GM12878 (cell line): ENCODE measurements around the gene MRPS12. TPM values are rescaled to one million over a fixed set of nuclear protein-coding genes. Genes with fewer than 3 reads are reported as not detected.

Experiments
- ATAC-seq: fragments of 200-7000 bp; cut with Tn5 transposase; 3 replicates; pipeline ENCODE4 v1.9.1; 2020; ENCODE audit warnings: mild to moderate bottlenecking, moderate library complexity
- BruUV-seq: library from RNA; stranded (reverse); fragments of 400-500 nt; replicated peaks from 2 replicates; lab custom pipeline; 2021; lab: Mats Ljungman, UMichigan
- CTCF ChIA-PET: fragments of 300-600 bp; sonication (Branson Sonifier 250); formaldehyde crosslinking; extraction: SDS; loops from one replicate; lab custom pipeline; 2021; ENCODE audit warnings: inconsistent platforms; lab: Yijun Ruan, JAX
- POLR2A ChIA-PET: fragments of 350-600 bp; formaldehyde crosslinking; extraction: SDS; loops from one replicate; lab custom pipeline; 2021; ENCODE audit warnings: inconsistent platforms; lab: Charles Lee
- RAD21 ChIA-PET: fragments of 300-600 bp; sonication (Branson Sonifier 250); formaldehyde crosslinking; loops from one replicate; lab custom pipeline; 2023; ENCODE audit warnings: antibody characterized with exemption; ENCODE audit not compliant: unreplicated experiment; lab: Charles Lee
- SMC1A ChIA-PET: fragments of 300-600 bp; sonication (Branson Sonifier 250); formaldehyde crosslinking; loops from one replicate; lab custom pipeline; 2023; ENCODE audit not compliant: unreplicated experiment, uncharacterized antibody; lab: Charles Lee
- DNase-seq: peaks from one replicate; pipeline ENCODE4 v3.0.0-alpha.2; 2011; ENCODE audit warnings: low read depth, low spot score
- FAIRE-seq: peaks from 3 replicates; lab custom pipeline; 2011; peaks lifted over from hg19 to GRCh38; lab: Jason Lieb, UNC
- H2AFZ ChIP-seq: 2 replicates; pipeline ENCODE4 v1.6.0; 2011; ENCODE audit warnings: low read depth, low read length, control low read depth; ENCODE audit not compliant: control insufficient read depth
- H3K27ac ChIP-seq: 2 replicates; pipeline ENCODE4 v1.5.1; 2011; ENCODE audit warnings: control low read depth; ENCODE audit not compliant: control insufficient read depth, insufficient read depth
- H3K27me3 ChIP-seq, 2 experiments: replicated peaks in 1 of 2; 2 replicates each; pipeline versions ENCODE4 v1.6.0 to v1.6.1; 2011; ENCODE audit warnings: low read length in 1 of 2; ENCODE audit not compliant: control insufficient read depth in 2 of 2, insufficient read depth in 2 of 2
- H3K36me3 ChIP-seq, 2 experiments: 2 replicates each; pipeline ENCODE4 v1.5.1; 2011; ENCODE audit warnings: low read length in 1 of 2; ENCODE audit not compliant: control insufficient read depth in 2 of 2, insufficient read depth in 2 of 2
- H3K4me1 ChIP-seq: 2 replicates; pipeline ENCODE4 v1.6.1; 2011; ENCODE audit warnings: mild to moderate bottlenecking, low read length, moderate library complexity, mixed read lengths; ENCODE audit not compliant: control insufficient read depth, insufficient read depth
- H3K4me2 ChIP-seq: 2 replicates; pipeline ENCODE4 v1.6.0; 2011; ENCODE audit warnings: control low read depth; ENCODE audit not compliant: control insufficient read depth, insufficient read depth
- H3K4me3 ChIP-seq: fragments of 200-600 bp; sonication (generic); 2 replicates; pipeline ENCODE4 v1.5.1; 2016
- H3K79me2 ChIP-seq: 2 replicates; pipeline ENCODE4 v1.6.0; 2011; ENCODE audit warnings: low read length; ENCODE audit not compliant: control insufficient read depth, insufficient read depth
- H3K9ac ChIP-seq: 2 replicates; pipeline ENCODE4 v1.8.0; 2011; ENCODE audit warnings: low read length, control low read depth, mixed read lengths; ENCODE audit not compliant: control insufficient read depth, insufficient read depth
- H3K9me3 ChIP-seq: replicated peaks from 3 replicates; pipeline ENCODE4 v1.5.1; 2011; ENCODE audit warnings: mild to moderate bottlenecking, low read length; ENCODE audit not compliant: control insufficient read depth, insufficient read depth
- H4K20me1 ChIP-seq: 2 replicates; pipeline ENCODE4 v1.6.0; 2011; ENCODE audit not compliant: control insufficient read depth, insufficient read depth
- ATF2 ChIP-seq: IDR thresholded peaks from 2 replicates; pipeline ENCODE4 v1.6.1; 2012; ENCODE audit warnings: low read length, inconsistent platforms
- CBX5 ChIP-seq: sonication (generic); IDR thresholded peaks from 2 replicates; pipeline ENCODE4 v1.6.1; 2016; ENCODE audit warnings: low read depth, moderate library complexity, mild to moderate bottlenecking, inconsistent platforms
- EED ChIP-seq: sonication (generic); IDR thresholded peaks from 2 replicates; pipeline ENCODE4 v1.6.1; 2016; ENCODE audit warnings: antibody characterized with exemption, low read depth
- EP300 ChIP-seq, 2 experiments: fragments of 150-350 bp in 1 of 2; IDR thresholded peaks; 2 replicates each; pipeline ENCODE4 v1.6.1; 2011 to 2012; ENCODE audit warnings: low read depth in 2 of 2, low read length in 2 of 2, borderline replicate concordance in 1 of 2, improper control_type of control experiment in 1 of 2, inconsistent platforms in 1 of 2; ENCODE audit not compliant: control insufficient read depth in 1 of 2
- FOXK2 ChIP-seq: fragments of 450-650 bp; IDR thresholded peaks from 2 replicates; pipeline ENCODE4 v1.6.1; 2017; ENCODE audit warnings: mild to moderate bottlenecking, moderate library complexity
- GABPA ChIP-seq: IDR thresholded peaks from 2 replicates; pipeline ENCODE4 v1.6.1; 2014; ENCODE audit warnings: antibody characterized with exemption, low read depth, mild to moderate bottlenecking, inconsistent platforms
- IRF5 ChIP-seq: fragments of 450-650 bp; IDR thresholded peaks from 2 replicates; pipeline ENCODE4 v1.6.1; 2017; ENCODE audit warnings: borderline replicate concordance
- NFIC ChIP-seq: IDR thresholded peaks from 2 replicates; pipeline ENCODE4 v1.6.1; 2012; ENCODE audit warnings: low read depth, mild to moderate bottlenecking, inconsistent platforms, low read length, moderate library complexity
- RAD51 ChIP-seq: fragments of 450-650 bp; IDR thresholded peaks from 2 replicates; pipeline ENCODE4 v1.6.1; 2016; ENCODE audit warnings: moderate library complexity, mild to moderate bottlenecking, inconsistent platforms
- TAF1 ChIP-seq: IDR thresholded peaks from 2 replicates; pipeline ENCODE4 v1.6.1; 2011; ENCODE audit warnings: mild to moderate bottlenecking, low read depth, low read length, borderline replicate concordance
- ZNF384 ChIP-seq: IDR thresholded peaks from 2 replicates; pipeline ENCODE4 v1.6.1; 2012; ENCODE audit warnings: low read depth, mild to moderate bottlenecking, low read length, improper control_type of control experiment, borderline replicate concordance
- ZSCAN29 ChIP-seq: fragments of 450-650 bp; IDR thresholded peaks from 2 replicates; pipeline ENCODE4 v1.6.1; 2017; ENCODE audit warnings: mild to moderate bottlenecking, moderate library complexity
- WGBS: methylation state at CpG from one replicate; pipeline ENCODE4 v1.1.6; 2016; ENCODE audit warnings: low lambda C conversion rate; ENCODE audit not compliant: insufficient replicate concordance, insufficient coverage; ENCODE audit errors: missing lambda C conversion rate; 5-methylcytosine and 5-hydroxymethylcytosine counted together
- in situ Hi-C: fragments of 300-500 bp; cut with MboI; formaldehyde crosslinking; loops from 9 replicates; pipeline ENCODE4 v1.14.3; 2018; ENCODE audit warnings: mixed read lengths
- intact Hi-C: fragments of 100-400 bp; cut with micrococcal nuclease; formaldehyde crosslinking; loops from one replicate; pipeline ENCODE4 v1.14.2; 2022; ENCODE audit not compliant: unreplicated experiment
- polyA plus RNA-seq, 11 experiments: library from polyadenylated mRNA; depleted of rRNA in 4 of 11; unstranded in 6 of 11; stranded (reverse) in 5 of 11; fragments of >200 nt; fragmentation: Nextera tagmentation in 4 of 11; fragmentation: Illumina TruSeq in 1 of 11; extraction: Ambion mirVana in 4 of 11; extraction: Trizol in 1 of 11; gene quantifications; 1 replicate in 1 of 11; 2 replicates in 10 of 11; pipeline versions ENCODE4 v1.2.1 to v1.2.3, GENCODE V29; 2011 to 2016; ENCODE audit warnings: inconsistent platforms in 2 of 11, missing spikeins in 2 of 11, low read depth in 1 of 11
- total RNA-seq, 4 experiments: library from RNA; depleted of rRNA in 3 of 4; stranded (reverse); fragments of >200 nt in 3 of 4; fragmentation: Illumina TruSeq in 1 of 4; extraction: Trizol in 1 of 4; gene quantifications; 2 replicates each; pipeline versions ENCODE4 v1.2.1 to v1.2.3, GENCODE V29; 2013 to 2021

MRPS12 gene
- total and polyA plus RNA-seq, 10 of the 15 experiments (the other 5 are each of a cell fraction or from before 2014, with no cell fraction given), result 7.3 to 205 (median 77.3) TPM

GRCh38 chr19:38915329-38916321 is 15.1 kb upstream of the MRPS12 start:
- no peak overlapping the region for H3K9ac ChIP-seq
- 92% methylated on average over 44 of the region's 44 CpGs for WGBS
- H3K4me2 ChIP-seq, result no peak overlapping the region
- no peak for FAIRE-seq
- intact Hi-C loops, result no loop called here
- H3K4me1 ChIP-seq, result no peaks in the 10 kb centered on the region
- RAD21 ChIA-PET, result no interaction called here
- H4K20me1 ChIP-seq, result no peaks in the 10 kb centered on the region
- H3K79me2 ChIP-seq, result no peaks in the 10 kb centered on the region
- SMC1A ChIA-PET, result no interaction called here
- no peak overlapping the region for H2AFZ ChIP-seq
- no peaks in the 10 kb centered on the region for H3K36me3 ChIP-seq
- H3K9me3 ChIP-seq, result no peaks in the 10 kb centered on the region
- POLR2A ChIA-PET, result no interaction called here
- no peak for DNase-seq
- ATAC-seq, result no peak
- CTCF ChIA-PET, result interaction anchor here (0.7 to 1.7 kb wide), 5 partner anchors 12 to 182 kb away, joined by 3 to 5 read pairs (median 3); partner anchors contain the start of genes MRPS12 and SARS2
- TSS peak; percentile 28 for BruUV-seq
- no peak for TF ChIP-seq CBX5
- no peak for TF ChIP-seq RAD51
- no peak for TF ChIP-seq ZSCAN29
- TF ChIP-seq TAF1, result no peak
- no peak for TF ChIP-seq GABPA
- no peak for TF ChIP-seq ZNF384
- no peak for TF ChIP-seq IRF5
- no peak for TF ChIP-seq EED
- TF ChIP-seq ATF2, result no peak
- TF ChIP-seq FOXK2, result no peak
- TF ChIP-seq NFIC, result no peak
- TF ChIP-seq EP300 (IDR thresholded peaks at IDR 0.05; ENCODE audit: borderline replicate concordance in 1 of 2, control insufficient read depth in 1 of 2, low read depth in 2 of 2, low read length in 2 of 2), result no peak
- in situ Hi-C loops, result no loop called here
- no peak overlapping the region for H3K4me3 ChIP-seq
- H3K27me3 ChIP-seq, result no peaks in the 10 kb centered on the region
- no peak overlapping the region for H3K27ac ChIP-seq
